HG02610 (cell line): Measurements from ENCODE around the gene FAM187B.

ENCODE experiments used
- ATAC-seq: cut with Tn5 transposase; IDR thresholded peaks from one replicate; pipeline ENCODE4 v1.9.1; 2021; ENCODE audit warnings: mild to moderate bottlenecking, moderate library complexity; ENCODE audit not compliant: unreplicated experiment

The FAM187B gene

DNA sequence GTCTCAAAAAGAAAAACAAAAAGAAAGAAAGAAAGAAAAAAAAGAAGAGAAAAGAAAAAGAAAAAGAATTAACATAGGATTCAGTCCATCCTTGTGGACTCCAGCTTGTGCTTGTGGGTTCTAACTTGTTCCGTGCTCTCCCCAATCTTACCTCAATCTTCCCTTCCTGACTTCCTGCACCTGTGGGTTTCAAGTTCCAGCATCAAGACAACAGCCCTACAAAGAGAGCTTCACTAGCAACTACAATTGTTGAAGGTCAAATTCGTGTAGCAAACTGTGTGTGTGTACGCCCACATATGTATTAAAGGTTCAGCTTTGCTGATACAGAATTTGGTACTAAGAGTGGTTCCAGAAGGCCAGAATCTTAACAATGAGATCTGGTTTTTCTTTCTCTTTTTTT is 48.7 kb downstream of the FAM187B start:
- no peak for ATAC-seq

DNA sequence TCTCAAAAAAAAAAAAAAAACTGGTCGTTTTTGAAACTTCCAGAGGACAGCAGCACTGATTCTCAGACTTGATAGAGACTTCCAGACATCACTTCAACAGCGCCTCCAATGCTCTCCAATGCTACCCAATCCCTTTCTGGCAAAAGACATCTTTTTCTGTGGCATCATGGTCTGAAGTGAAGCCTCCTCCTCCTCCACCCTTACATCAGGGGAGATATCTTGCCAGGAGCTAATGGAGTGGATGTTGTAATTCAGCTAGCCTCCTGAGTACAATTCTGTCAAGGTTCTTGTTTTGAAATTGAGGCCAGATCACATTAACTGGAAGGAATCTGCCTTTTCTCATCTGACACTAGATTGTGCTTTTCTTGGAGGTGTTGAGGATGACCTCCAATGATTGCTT is 49.8 kb downstream of the FAM187B start:
- no peak for ATAC-seq

DNA sequence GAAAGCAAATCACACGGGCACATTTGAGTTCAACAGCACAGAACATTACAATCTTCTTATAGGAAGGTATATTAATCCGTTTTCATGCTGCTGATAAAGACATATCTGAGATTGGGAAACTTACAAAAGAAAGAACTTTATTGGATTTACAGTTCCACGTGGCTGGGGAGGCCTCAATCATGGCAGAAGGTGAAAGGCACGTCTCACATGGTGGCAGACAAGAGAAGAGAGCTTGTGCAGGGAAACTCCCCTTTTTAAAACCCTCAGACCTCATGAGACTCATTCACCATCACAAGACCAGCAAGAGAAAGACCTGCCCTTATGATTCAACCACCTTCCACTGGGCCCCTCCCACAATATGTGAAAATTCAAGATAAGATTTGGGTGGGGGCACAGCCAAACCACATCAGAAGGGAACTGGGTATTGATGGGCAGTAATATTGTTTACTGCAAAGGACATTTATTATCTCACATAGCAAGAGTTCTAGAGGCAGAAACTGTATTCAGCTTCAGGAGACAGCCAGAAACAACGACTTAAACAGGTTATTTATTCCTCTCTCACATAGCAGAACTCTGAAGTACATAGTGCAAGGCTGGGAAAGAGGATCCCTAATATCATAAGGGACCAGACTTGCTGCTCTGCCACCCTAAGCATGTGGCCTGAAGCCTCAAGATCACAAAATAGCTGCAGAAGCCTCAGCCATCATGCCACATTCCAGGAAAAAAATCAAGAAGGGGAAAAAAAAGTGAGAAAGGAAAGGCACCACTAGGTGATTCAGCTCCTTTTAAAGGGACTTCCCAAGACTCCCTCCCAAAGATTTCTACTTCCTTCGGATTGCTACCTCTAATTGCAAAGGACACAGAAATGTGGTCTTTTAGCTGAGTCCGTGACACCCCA is 50.9 kb downstream of the FAM187B start:
- no peak for ATAC-seq

DNA sequence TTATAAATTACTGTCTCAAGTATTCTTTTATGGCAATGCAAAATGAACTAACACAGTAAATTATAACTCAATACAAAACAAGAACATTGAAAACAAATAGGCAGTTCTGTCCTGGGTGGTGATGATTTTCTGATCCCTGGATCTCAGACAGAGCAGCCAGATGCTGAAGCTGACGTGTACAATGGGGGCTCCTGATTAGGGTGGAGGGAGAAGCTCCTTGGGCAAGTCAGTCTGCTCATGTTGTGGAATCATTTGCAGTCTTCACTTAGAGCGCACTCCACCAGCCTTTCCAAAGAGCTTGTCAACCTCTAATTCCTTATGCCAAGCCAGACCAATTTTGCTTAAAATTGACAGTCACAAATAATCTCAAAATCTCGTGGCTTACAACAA is 52.4 kb downstream of the FAM187B start:
- ATAC-seq = no peak
